HL-60 (cell line): ENCODE results near the gene MBTPS1.

ENCODE experiments used
- DNase-seq, 2 experiments: peaks; one replicate each; pipeline ENCODE4 v3.0.0-alpha.2; 2010 to 2020; ENCODE audit warnings: low read depth in 1 of 2, low spot score in 1 of 2
- H3K27ac ChIP-seq: fragments of 250-450 bp; sonication (Bioruptor Pico); replicated peaks from 2 replicates; pipeline ENCODE4 v1.5.1; 2020; ENCODE audit warnings: mild to moderate bottlenecking, moderate library complexity
- H3K27me3 ChIP-seq: fragments of 250-450 bp; sonication (Bioruptor Pico); 2 replicates; pipeline ENCODE4 v1.5.1; 2021; ENCODE audit warnings: mild to moderate bottlenecking, moderate library complexity; ENCODE audit not compliant: insufficient read depth, poor library complexity, severe bottlenecking
- H3K4me3 ChIP-seq: replicated peaks from 2 replicates; pipeline ENCODE4 v1.5.1; 2011; ENCODE audit warnings: mild to moderate bottlenecking, control low read depth, low read length; ENCODE audit not compliant: insufficient read depth
- CTCF ChIP-seq: IDR thresholded peaks from one replicate; pipeline ENCODE4 v1.5.1; 2011; ENCODE audit warnings: low read length, control low read depth, inconsistent platforms; ENCODE audit not compliant: insufficient read depth
- GABPA ChIP-seq: IDR thresholded peaks from 2 replicates; pipeline ENCODE4 v1.6.1; 2012; ENCODE audit warnings: low read depth
- POLR2AphosphoS5 ChIP-seq: IDR thresholded peaks from 2 replicates; pipeline ENCODE4 v1.6.1; 2012; ENCODE audit warnings: low read depth
- REST ChIP-seq: IDR thresholded peaks from 2 replicates; pipeline ENCODE4 v1.6.1; 2012; ENCODE audit warnings: low read depth; ENCODE audit not compliant: insufficient replicate concordance
- SPI1 ChIP-seq: IDR thresholded peaks from 2 replicates; pipeline ENCODE4 v1.6.1; 2012; ENCODE audit warnings: low read depth, mild to moderate bottlenecking, borderline replicate concordance

MBTPS1 gene

GRCh38 chr16:84042879-84043485 is 73.8 kb downstream of the MBTPS1 start:
- H3K27me3 ChIP-seq, result peaks cover 36% of the 10 kb centered on the region
- no peak for DNase-seq
- TF ChIP-seq GABPA, result no peak
- no peak for TF ChIP-seq SPI1
- no peak for TF ChIP-seq REST
- no peak for TF ChIP-seq POLR2AphosphoS5
- TF ChIP-seq CTCF, result no peak
- no peak overlapping the region for H3K27ac ChIP-seq
- H3K4me3 ChIP-seq, result no peak overlapping the region

- Histone ChIP-seq H3K27me3 (peaks cover 36% of the 10 kb centered on the region), H3K4me3 (no peak within 1 kb of the TSS), H3K27ac (no peak within 1 kb of the TSS)
- TF ChIP-seq GABPA (no peak), SPI1 (no peak), POLR2AphosphoS5 (no peak), REST (no peak), CTCF (no peak)
- no peak for DNase-seq
Measured at GRCh38 chr16:84042308-84042878, 74.3 kb downstream of the MBTPS1 start, which contains the start of gene SLC38A8. Gene SLC38A8 (minus strand): TSS chr16:84042795. CDS start chr16:84042157, 638 bp downstream.

GRCh38 chr16:84041881-84042280 is 74.9 kb downstream of the MBTPS1 start:
- no peak for TF ChIP-seq GABPA
- no peak for TF ChIP-seq REST
- TF ChIP-seq POLR2AphosphoS5, result no peak
- TF ChIP-seq SPI1, result no peak
- TF ChIP-seq CTCF, result no peak
- H3K4me3 ChIP-seq, result no peak overlapping the region
- peaks cover 36% of the 10 kb centered on the region for H3K27me3 ChIP-seq
- no peak overlapping the region for H3K27ac ChIP-seq
- no peak for DNase-seq
